Thyroid gland (tissue), 4 donors: ENCODE measurements around the gene SLC5A6.

Experiments
- POLR2A ChIP-seq, 2 donors: fragments of 450-650 bp; IDR thresholded peaks; one replicate each; pipeline ENCODE4 v1.6.1; 2017; ENCODE audit warnings: antibody characterized with exemption in 2 of 2, mild to moderate bottlenecking in 2 of 2, moderate library complexity in 1 of 2
- TF ChIP-seq, protein P1 (sequence below), 6 experiments: fragments of 200-600 bp in 3 of 6; fragments of 450-650 bp in 3 of 6; sonication (generic) in 3 of 6; IDR thresholded peaks; one replicate each; pipeline ENCODE4 v1.5.1; 2016 to 2019; ENCODE audit warnings: antibody characterized with exemption in 6 of 6, mild to moderate bottlenecking in 2 of 6, inconsistent platforms in 1 of 6, moderate library complexity in 1 of 6

DNA sequence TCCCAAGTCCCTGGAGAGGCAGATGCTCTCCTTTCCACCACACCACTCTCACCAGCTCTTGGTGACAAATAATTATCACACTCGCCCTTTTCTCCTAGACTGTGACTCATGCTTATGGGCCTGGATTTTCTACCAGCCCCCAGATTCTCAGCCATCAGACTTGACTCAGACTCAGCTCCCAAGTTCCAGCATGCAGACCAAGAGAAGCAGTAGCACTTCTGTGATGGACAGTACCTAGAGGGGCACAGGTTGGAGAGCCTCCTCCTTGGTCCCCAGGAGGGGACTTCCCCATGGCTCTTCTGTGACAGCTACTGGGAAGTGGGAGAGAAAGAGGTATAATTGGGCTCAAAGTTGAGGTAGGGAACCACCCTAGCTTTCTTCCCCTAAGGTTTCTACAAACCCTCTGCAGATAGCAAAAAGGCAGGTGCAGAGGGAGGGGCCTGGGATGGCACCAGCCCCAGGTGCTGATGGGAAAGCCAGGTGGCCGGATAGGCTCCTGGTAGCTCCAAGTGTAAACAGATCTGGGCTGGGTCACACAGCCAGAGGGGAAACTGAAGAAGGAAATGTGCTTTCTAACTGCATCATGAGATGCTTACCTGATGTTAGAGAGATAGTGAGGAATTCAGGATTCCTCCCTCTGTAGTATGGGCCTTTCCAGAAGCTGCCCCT is 59.1 kb downstream of the SLC5A6 start:
- TF ChIP-seq, protein P1, sequence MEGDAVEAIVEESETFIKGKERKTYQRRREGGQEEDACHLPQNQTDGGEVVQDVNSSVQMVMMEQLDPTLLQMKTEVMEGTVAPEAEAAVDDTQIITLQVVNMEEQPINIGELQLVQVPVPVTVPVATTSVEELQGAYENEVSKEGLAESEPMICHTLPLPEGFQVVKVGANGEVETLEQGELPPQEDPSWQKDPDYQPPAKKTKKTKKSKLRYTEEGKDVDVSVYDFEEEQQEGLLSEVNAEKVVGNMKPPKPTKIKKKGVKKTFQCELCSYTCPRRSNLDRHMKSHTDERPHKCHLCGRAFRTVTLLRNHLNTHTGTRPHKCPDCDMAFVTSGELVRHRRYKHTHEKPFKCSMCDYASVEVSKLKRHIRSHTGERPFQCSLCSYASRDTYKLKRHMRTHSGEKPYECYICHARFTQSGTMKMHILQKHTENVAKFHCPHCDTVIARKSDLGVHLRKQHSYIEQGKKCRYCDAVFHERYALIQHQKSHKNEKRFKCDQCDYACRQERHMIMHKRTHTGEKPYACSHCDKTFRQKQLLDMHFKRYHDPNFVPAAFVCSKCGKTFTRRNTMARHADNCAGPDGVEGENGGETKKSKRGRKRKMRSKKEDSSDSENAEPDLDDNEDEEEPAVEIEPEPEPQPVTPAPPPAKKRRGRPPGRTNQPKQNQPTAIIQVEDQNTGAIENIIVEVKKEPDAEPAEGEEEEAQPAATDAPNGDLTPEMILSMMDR (IDR thresholded peaks at IDR 0.05): no peak
- TF ChIP-seq POLR2A (IDR thresholded peaks at IDR 0.05): no peak
